Hepatocyte (in vitro differentiated cells): ENCODE results near the gene PMM1. TPM values are rescaled to one million over a fixed set of nuclear protein-coding genes. Genes with fewer than 3 reads are reported as not detected.
"Not testable (repeated sequence)": the region's sequence is repeated elsewhere in the genome, so short reads cannot be mapped to it uniquely, and the experiment has no call there.

Experiments used
- DNase-seq: peaks from one replicate; pipeline ENCODE4 v3.0.0-alpha.2; 2016; ENCODE audit warnings: low spot score
- H2AFZ ChIP-seq: fragments of 200-600 bp; sonication (generic); 2 replicates; pipeline ENCODE4 v1.6.0; 2016; ENCODE audit warnings: antibody characterized with exemption, mild to moderate bottlenecking
- H3K27ac ChIP-seq: fragments of 200-600 bp; sonication (generic); 2 replicates; pipeline ENCODE4 v1.5.1; 2016; ENCODE audit warnings: mild to moderate bottlenecking
- H3K27me3 ChIP-seq: fragments of 200-600 bp; sonication (generic); 2 replicates; pipeline ENCODE4 v1.6.1; 2016
- H3K36me3 ChIP-seq: fragments of 200-600 bp; sonication (generic); replicated peaks from 2 replicates; pipeline ENCODE4 v1.5.1; 2016; ENCODE audit warnings: low read depth; ENCODE audit not compliant: insufficient read depth
- H3K4me1 ChIP-seq: fragments of 200-600 bp; sonication (generic); 2 replicates; pipeline ENCODE4 v1.5.1; 2016; ENCODE audit warnings: mild to moderate bottlenecking, moderate library complexity; ENCODE audit not compliant: insufficient read depth
- H3K4me2 ChIP-seq: fragments of 200-600 bp; sonication (generic); 2 replicates; pipeline ENCODE4 v1.6.0; 2016
- H3K4me3 ChIP-seq: fragments of 200-600 bp; sonication (generic); 2 replicates; pipeline ENCODE4 v1.5.1; 2016; ENCODE audit warnings: mild to moderate bottlenecking
- H3K79me2 ChIP-seq: fragments of 200-600 bp; sonication (generic); 2 replicates; pipeline ENCODE4 v1.6.0; 2017; ENCODE audit warnings: mild to moderate bottlenecking
- H3K9me2 ChIP-seq: fragments of 200-600 bp; sonication (generic); replicated peaks from 2 replicates; pipeline ENCODE4 v1.6.0; 2017; ENCODE audit warnings: mild to moderate bottlenecking; ENCODE audit not compliant: insufficient read depth
- H3K9me3 ChIP-seq: fragments of 200-600 bp; sonication (generic); 2 replicates; pipeline ENCODE4 v1.5.1; 2016; ENCODE audit warnings: low read depth, mild to moderate bottlenecking
- H4K20me1 ChIP-seq: fragments of 200-600 bp; sonication (generic); 2 replicates; pipeline ENCODE4 v1.6.0; 2016; ENCODE audit warnings: mild to moderate bottlenecking; ENCODE audit not compliant: insufficient read depth, poor library complexity, severe bottlenecking
- EZH2 ChIP-seq: fragments of 200-600 bp; sonication (generic); IDR thresholded peaks from 2 replicates; pipeline ENCODE4 v1.6.1; 2016; ENCODE audit warnings: antibody characterized with exemption, mild to moderate bottlenecking, borderline replicate concordance
- EZH2phosphoT487 ChIP-seq: fragments of 200-600 bp; sonication (generic); IDR thresholded peaks from one replicate; pipeline ENCODE4 v1.6.1; 2018; ENCODE audit warnings: antibody characterized with exemption, mild to moderate bottlenecking, low read depth, moderate library complexity; ENCODE audit not compliant: unreplicated experiment, severe bottlenecking
- WGBS: methylation state at CpG from one replicate; pipeline ENCODE4 v1.1.6; 2016; ENCODE audit warnings: low lambda C conversion rate; ENCODE audit errors: missing lambda C conversion rate; 5-methylcytosine and 5-hydroxymethylcytosine counted together
- polyA plus RNA-seq: library from polyadenylated mRNA; unstranded; fragments of >200 nt; fragmentation: Nextera tagmentation; extraction: Ambion mirVana; gene quantifications from 2 replicates; pipeline ENCODE4 v1.2.1, GENCODE V29; 2016
- total RNA-seq: library from RNA; depleted of rRNA; stranded (reverse); fragments of >200 nt; gene quantifications from 2 replicates; pipeline ENCODE4 v1.2.3, GENCODE V29; 2014
- TF ChIP-seq, protein P1 (sequence below): fragments of 200-600 bp; sonication (generic); IDR thresholded peaks from 2 replicates; pipeline ENCODE4 v1.5.1; 2016; ENCODE audit warnings: antibody characterized with exemption, mild to moderate bottlenecking; ENCODE audit not compliant: poor library complexity

The PMM1 gene
- total and polyA plus RNA-seq, 2 experiments from 2014 or later, result 36.5 to 68.7 TPM

- H3K4me2 ChIP-seq, result peak overlapping the region; percentile 86
- no peak overlapping the region for H3K27ac ChIP-seq
- no peak overlapping the region for H3K4me3 ChIP-seq
- H4K20me1 ChIP-seq, result no peaks in the 10 kb centered on the region
- no peaks in the 10 kb centered on the region for H3K79me2 ChIP-seq
- 88% methylated on average over 5 of the region's 5 CpGs for WGBS
- H3K9me2 ChIP-seq, result no peaks in the 10 kb centered on the region
- H3K27me3 ChIP-seq, result no peaks in the 10 kb centered on the region
- DNase-seq, result no peak
- no peaks in the 10 kb centered on the region for H3K9me3 ChIP-seq
- no peaks in the 10 kb centered on the region for H3K36me3 ChIP-seq
- TF ChIP-seq, protein P1, sequence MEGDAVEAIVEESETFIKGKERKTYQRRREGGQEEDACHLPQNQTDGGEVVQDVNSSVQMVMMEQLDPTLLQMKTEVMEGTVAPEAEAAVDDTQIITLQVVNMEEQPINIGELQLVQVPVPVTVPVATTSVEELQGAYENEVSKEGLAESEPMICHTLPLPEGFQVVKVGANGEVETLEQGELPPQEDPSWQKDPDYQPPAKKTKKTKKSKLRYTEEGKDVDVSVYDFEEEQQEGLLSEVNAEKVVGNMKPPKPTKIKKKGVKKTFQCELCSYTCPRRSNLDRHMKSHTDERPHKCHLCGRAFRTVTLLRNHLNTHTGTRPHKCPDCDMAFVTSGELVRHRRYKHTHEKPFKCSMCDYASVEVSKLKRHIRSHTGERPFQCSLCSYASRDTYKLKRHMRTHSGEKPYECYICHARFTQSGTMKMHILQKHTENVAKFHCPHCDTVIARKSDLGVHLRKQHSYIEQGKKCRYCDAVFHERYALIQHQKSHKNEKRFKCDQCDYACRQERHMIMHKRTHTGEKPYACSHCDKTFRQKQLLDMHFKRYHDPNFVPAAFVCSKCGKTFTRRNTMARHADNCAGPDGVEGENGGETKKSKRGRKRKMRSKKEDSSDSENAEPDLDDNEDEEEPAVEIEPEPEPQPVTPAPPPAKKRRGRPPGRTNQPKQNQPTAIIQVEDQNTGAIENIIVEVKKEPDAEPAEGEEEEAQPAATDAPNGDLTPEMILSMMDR, result no peak
- TF ChIP-seq EZH2phosphoT487 (no peak), EZH2 (no peak)
- peaks cover 52% of the 10 kb centered on the region for H3K4me1 ChIP-seq
- no peak overlapping the region for H2AFZ ChIP-seq
Observed at GRCh38 chr22:41561788-41562187, 27.9 kb downstream of the PMM1 start.

DNA sequence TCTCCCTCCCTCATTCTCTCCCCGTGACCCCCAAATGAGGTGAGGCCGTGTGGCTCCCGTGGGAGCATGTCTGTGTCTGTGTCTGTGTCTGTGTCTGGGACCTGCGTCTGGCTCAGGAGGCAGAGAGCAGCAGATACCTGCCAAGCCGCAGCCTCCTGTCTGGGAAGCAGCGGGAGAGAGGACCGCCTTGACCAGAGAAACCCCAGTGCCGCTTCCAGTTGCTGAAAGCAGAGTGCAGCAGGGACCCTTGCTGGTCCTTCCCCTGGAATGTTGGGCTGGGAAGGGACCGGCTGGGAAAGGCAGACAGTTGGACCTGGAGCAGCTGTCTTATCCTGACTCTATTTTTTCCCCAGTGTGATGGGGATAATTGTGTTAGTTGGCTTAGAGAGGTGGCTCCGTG is 28.3 kb downstream of the PMM1 start:
- Histone ChIP-seq H3K4me3 (no peak overlapping the region), H2AFZ (no peak overlapping the region), H3K36me3 (no peaks in the 10 kb centered on the region), H3K4me2 (peak overlapping the region; percentile 86), H3K4me1 (peaks cover 52% of the 10 kb centered on the region), H3K27me3 (no peaks in the 10 kb centered on the region), H4K20me1 (no peaks in the 10 kb centered on the region), H3K79me2 (no peaks in the 10 kb centered on the region), H3K27ac (peak overlapping the region; percentile 47), H3K9me2 (no peaks in the 10 kb centered on the region), H3K9me3 (no peaks in the 10 kb centered on the region)
- WGBS, result 55% methylated on average over 10 of the region's 10 CpGs
- DNase-seq, result peak; percentile 27
- TF ChIP-seq, protein P1, result no peak
- TF ChIP-seq EZH2phosphoT487 (no peak), EZH2 (no peak)

- H2AFZ ChIP-seq, result no peak overlapping the region
- no peak overlapping the region for H3K4me3 ChIP-seq
- WGBS, result 49% methylated on average over 4 of the region's 6 CpGs
- H3K9me2 ChIP-seq, result no peaks in the 10 kb centered on the region
- no peaks in the 10 kb centered on the region for H3K27me3 ChIP-seq
- DNase-seq, result no peak
- H3K4me1 ChIP-seq, result peaks cover 44% of the 10 kb centered on the region
- H3K79me2 ChIP-seq, result no peaks in the 10 kb centered on the region
- peak overlapping the region; percentile 35 for H3K27ac ChIP-seq
- TF ChIP-seq, protein P1, result no peak
- TF ChIP-seq EZH2phosphoT487 (no peak), EZH2 (no peak)
- H3K4me2 ChIP-seq, result peak overlapping the region; percentile 86
- H3K36me3 ChIP-seq, result no peaks in the 10 kb centered on the region
- no peaks in the 10 kb centered on the region for H4K20me1 ChIP-seq
- H3K9me3 ChIP-seq, result no peaks in the 10 kb centered on the region
Observed at GRCh38 chr22:41560095-41560471, 29.6 kb downstream of the PMM1 start.

DNA sequence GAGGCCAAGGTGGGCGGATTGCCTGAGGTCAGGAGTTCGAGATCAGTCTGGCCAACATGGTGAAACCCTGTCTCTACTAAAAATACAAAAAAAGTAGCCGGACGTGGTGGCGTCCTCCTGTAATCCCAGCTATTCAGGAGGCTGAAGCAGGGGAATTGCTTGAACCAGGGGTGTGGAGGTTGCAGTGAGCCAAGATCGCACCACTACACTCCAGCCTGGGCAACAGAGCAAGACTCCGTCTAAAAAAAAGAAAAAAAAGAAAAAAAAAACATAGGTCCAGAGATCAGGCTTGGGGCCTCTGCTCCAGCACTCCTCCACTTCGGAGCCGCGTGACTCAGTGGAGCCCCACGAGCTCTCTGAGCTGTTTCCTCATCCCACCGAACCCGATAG is 31.4 kb downstream of the PMM1 start:
- H3K36me3 ChIP-seq, H3K9me3 ChIP-seq, H3K9me2 ChIP-seq, DNase-seq, H3K27ac ChIP-seq, H3K27me3 ChIP-seq, H3K4me3 ChIP-seq, H4K20me1 ChIP-seq, H3K79me2 ChIP-seq, H3K4me2 ChIP-seq, H2AFZ ChIP-seq: not testable (repeated sequence)
- peaks cover 36% of the 10 kb centered on the region for H3K4me1 ChIP-seq
- WGBS, result 91% methylated on average over 12 of the region's 13 CpGs
